ENCODE data around the gene ALDH1L1. TPM values are rescaled to one million over a fixed set of nuclear protein-coding genes. Genes with fewer than 3 reads are reported as not detected.
A peak's percentile ranks its signal among the peaks of the same experiment; 100 is the strongest.

The ALDH1L1 gene
- total RNA-seq, 4 donors from 2014 or later, result 43.5 to 108 (median 69.0) TPM

DNA sequence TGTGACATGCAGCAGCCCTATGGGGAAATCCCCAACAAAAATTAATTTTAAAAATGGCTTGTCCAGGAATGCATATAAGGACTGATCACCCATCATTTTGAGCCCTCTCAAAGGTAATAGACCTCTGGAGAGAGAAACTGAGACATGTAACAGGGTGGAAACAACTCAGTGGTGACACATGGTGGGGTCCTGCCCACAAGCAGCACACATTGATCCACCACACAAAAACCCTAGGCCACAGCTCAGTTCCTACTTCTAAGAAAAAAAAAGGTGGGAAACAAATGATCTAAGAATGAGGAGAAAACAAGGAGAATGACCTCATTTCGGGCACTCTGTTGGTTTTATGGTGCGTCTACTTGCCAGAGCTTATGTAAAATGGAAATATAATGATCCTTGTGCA lies 94.5 kb downstream of the ALDH1L1 start:
- TF ChIP-seq POLR2A (IDR thresholded peaks at IDR 0.05), result no peak
- TF ChIP-seq, protein P1, sequence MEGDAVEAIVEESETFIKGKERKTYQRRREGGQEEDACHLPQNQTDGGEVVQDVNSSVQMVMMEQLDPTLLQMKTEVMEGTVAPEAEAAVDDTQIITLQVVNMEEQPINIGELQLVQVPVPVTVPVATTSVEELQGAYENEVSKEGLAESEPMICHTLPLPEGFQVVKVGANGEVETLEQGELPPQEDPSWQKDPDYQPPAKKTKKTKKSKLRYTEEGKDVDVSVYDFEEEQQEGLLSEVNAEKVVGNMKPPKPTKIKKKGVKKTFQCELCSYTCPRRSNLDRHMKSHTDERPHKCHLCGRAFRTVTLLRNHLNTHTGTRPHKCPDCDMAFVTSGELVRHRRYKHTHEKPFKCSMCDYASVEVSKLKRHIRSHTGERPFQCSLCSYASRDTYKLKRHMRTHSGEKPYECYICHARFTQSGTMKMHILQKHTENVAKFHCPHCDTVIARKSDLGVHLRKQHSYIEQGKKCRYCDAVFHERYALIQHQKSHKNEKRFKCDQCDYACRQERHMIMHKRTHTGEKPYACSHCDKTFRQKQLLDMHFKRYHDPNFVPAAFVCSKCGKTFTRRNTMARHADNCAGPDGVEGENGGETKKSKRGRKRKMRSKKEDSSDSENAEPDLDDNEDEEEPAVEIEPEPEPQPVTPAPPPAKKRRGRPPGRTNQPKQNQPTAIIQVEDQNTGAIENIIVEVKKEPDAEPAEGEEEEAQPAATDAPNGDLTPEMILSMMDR (IDR thresholded peaks at IDR 0.05 in 4 of 5, conservative IDR thresholded peaks at IDR 0.05 in 1 of 5), result no peak
- ATAC-seq, result no peak
- no peaks in the 10 kb centered on the region for H3K9me3 ChIP-seq
- in situ Hi-C loops (cut with MboI; ENCODE audit: low sequenced_read_pairs in 4 of 4) (loop anchor here in 1 of 4 donors (10.0 kb wide), 1 partner anchor 111 kb away; no protein-coding TSS in a partner anchor), intact Hi-C loops (cut with DNase I; ENCODE audit: low total_unique reads) (loop anchor here (2.0 to 10.0 kb wide), 2 partner anchors 15 to 91 kb away; no protein-coding TSS in a partner anchor)
- H3K27ac ChIP-seq, result no peak overlapping the region
- no peaks in the 10 kb centered on the region for H3K27me3 ChIP-seq
- no peak overlapping the region for H3K4me3 ChIP-seq
- H3K4me1 ChIP-seq, result peaks cover 18 to 22% of the 10 kb centered on the region in 2 donors
- DNase-seq, result no peak
- H3K36me3 ChIP-seq, result no peaks in the 10 kb centered on the region

DNA sequence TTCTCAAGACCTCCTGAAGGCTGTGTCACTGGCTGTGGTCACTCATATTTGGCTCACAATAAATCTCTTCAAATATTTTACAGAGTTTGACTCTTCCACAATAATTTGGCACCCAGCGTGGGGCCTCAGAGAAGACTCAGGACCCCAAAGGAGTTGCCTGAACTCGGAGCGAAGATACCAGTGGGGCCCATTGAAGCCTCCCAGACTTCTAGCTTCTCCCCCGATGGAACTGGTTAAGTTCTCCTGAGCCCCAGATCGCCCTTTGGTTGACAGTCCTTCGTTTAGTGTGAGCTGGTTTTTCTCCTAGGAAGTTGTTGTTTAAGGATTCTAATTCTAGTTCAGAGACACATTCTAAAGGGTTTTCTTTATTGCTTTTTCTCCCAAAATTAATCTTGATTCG lies 95.1 kb downstream of the ALDH1L1 start:
- no peak for DNase-seq
- Histone ChIP-seq H3K4me3 (no peak overlapping the region), H3K27me3 (no peaks in the 10 kb centered on the region), H3K9me3 (no peaks in the 10 kb centered on the region), H3K27ac (peak overlapping the region; percentile 94 to 97 (median 96)), H3K4me1 (peaks cover 18 to 22% of the 10 kb centered on the region in 2 donors), H3K36me3 (no peaks in the 10 kb centered on the region)
- ATAC-seq, result no peak
- in situ Hi-C loops (cut with MboI; ENCODE audit: low sequenced_read_pairs in 4 of 4) (loop anchor here in 1 of 4 donors (10.0 kb wide), 1 partner anchor 110 kb away; no protein-coding TSS in a partner anchor), intact Hi-C loops (cut with DNase I; ENCODE audit: low total_unique reads) (loop anchor here (2.0 to 10.0 kb wide), 2 partner anchors 16 to 90 kb away; no protein-coding TSS in a partner anchor)
- TF ChIP-seq, protein P1 (IDR thresholded peaks at IDR 0.05 in 4 of 5, conservative IDR thresholded peaks at IDR 0.05 in 1 of 5), result no peak
- no peak for TF ChIP-seq POLR2A (IDR thresholded peaks at IDR 0.05)

DNA sequence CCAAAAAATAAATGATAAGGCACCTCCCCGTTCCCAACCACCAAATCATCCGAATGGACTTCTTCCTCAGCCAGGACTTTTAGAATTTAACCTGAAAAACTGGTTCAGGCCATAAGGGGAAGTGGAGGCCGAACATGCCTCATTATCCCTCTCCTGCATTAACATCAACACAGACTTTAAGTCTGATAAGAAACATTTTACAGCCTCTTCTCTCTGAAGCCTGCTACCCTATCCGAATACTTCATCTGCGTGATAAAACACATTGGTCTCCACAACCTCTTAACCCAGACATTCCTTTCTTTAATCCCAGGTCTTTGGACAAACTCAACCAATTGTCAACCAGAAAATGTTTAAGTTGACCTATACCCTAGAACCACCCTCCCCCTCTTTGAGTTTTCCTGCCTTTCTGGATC lies 95.6 kb downstream of the ALDH1L1 start:
- peak overlapping the region; percentile 61 to 86 (median 82) for H3K4me3 ChIP-seq
- no peaks in the 10 kb centered on the region for H3K9me3 ChIP-seq
- ATAC-seq (no peak), DNase-seq (no peak)
- TF ChIP-seq POLR2A (IDR thresholded peaks at IDR 0.05), result no peak
- TF ChIP-seq, protein P1 (IDR thresholded peaks at IDR 0.05 in 4 of 5, conservative IDR thresholded peaks at IDR 0.05 in 1 of 5), result no peak
- H3K27me3 ChIP-seq, result no peaks in the 10 kb centered on the region
- peak overlapping the region; percentile 94 to 97 (median 96) for H3K27ac ChIP-seq
- in situ Hi-C loops (cut with MboI; ENCODE audit: low sequenced_read_pairs in 4 of 4) (loop anchor here in 1 of 4 donors (10.0 kb wide), 1 partner anchor 110 kb away; no protein-coding TSS in a partner anchor), intact Hi-C loops (cut with DNase I; ENCODE audit: low total_unique reads) (loop anchor here (2.0 to 10.0 kb wide), 3 partner anchors 16 to 273 kb away; partner anchors contain the start of gene KLF15)
- H3K4me1 ChIP-seq, result peaks cover 18 to 22% of the 10 kb centered on the region in 2 donors
- H3K36me3 ChIP-seq, result no peaks in the 10 kb centered on the region

DNA sequence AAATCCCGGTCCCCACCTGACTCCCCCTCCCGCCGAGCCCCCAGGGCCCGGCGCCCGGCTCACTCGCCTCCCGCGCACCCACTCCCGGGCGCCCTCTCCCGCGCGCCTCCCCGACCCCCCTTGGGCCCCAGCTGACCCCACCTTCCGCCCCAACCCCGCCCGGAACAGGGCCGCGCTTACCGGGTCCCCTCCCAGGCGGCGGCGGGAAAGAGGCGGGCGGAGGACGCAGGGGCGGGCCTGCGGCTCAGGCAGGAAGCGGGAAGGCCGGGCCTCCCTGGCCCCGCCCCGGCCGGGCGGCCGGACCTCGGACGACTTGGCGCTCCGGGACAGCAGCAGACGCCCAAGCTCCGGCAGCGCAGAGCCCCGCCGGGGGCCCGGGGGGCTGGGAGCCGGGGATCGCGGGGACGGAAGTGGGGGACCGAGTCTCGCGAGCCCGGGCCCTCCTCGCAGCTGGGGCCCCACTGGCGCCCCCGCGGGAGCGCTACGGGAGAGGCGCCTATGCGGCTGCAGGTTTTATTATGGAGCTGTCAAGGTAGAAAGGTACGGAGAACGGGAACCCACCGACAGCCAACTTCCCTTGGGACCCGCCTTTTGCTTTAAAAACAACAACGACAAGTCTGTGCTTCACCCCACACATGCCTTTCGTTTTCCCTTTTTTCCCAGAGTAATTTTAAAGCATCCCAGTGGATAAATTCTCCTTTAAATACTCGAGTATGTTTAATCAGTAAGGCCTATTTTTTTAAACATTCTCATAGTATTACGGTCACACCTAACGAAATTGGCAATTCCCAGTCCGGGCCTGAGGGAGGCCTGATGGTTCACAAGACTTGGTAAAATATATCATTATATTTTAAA lies 96.2 kb downstream of the ALDH1L1 start, which contains the start of gene SLC41A3:
Gene SLC41A3, minus strand, starts transcription at position 212 of the 855 bp plus-strand sequence. CDS start 15,905 bp downstream, outside the sequence.
- Histone ChIP-seq H3K4me3 (peak within 1 kb of the TSS; percentile 61 to 86 (median 82)), H3K27me3 (no peaks in the 10 kb centered on the region), H3K4me1 (peaks cover 18 to 22% of the 10 kb centered on the region in 2 donors), H3K36me3 (no peaks in the 10 kb centered on the region), H3K27ac (peak within 1 kb of the TSS; percentile 94 to 97 (median 96)), H3K9me3 (no peaks in the 10 kb centered on the region)
- peak; percentile 78 to 85 for DNase-seq
- peak; percentile 78 to 81 for TF ChIP-seq POLR2A (IDR thresholded peaks at IDR 0.05)
- TF ChIP-seq, protein P1 (IDR thresholded peaks at IDR 0.05 in 4 of 5, conservative IDR thresholded peaks at IDR 0.05 in 1 of 5), result peak; percentile 41 to 50 (median 46)
- peak; percentile 61 to 65 for ATAC-seq
- intact Hi-C loops (cut with DNase I; ENCODE audit: low total_unique reads), result loop anchor here (2.0 to 10.0 kb wide), 3 partner anchors 17 to 273 kb away; partner anchors contain the start of gene KLF15
- in situ Hi-C loops (cut with MboI; ENCODE audit: low sequenced_read_pairs in 4 of 4), result loop anchor here in 1 of 4 donors (10.0 kb wide), 1 partner anchor 109 kb away; no protein-coding TSS in a partner anchor
